ENCODE data around the gene PRKCH. TPM values are rescaled to one million over a fixed set of nuclear protein-coding genes. Genes with fewer than 3 reads are reported as not detected.

Gene PRKCH
- total RNA-seq, 1 donor from 2014 or later: 19.1 TPM

DNA sequence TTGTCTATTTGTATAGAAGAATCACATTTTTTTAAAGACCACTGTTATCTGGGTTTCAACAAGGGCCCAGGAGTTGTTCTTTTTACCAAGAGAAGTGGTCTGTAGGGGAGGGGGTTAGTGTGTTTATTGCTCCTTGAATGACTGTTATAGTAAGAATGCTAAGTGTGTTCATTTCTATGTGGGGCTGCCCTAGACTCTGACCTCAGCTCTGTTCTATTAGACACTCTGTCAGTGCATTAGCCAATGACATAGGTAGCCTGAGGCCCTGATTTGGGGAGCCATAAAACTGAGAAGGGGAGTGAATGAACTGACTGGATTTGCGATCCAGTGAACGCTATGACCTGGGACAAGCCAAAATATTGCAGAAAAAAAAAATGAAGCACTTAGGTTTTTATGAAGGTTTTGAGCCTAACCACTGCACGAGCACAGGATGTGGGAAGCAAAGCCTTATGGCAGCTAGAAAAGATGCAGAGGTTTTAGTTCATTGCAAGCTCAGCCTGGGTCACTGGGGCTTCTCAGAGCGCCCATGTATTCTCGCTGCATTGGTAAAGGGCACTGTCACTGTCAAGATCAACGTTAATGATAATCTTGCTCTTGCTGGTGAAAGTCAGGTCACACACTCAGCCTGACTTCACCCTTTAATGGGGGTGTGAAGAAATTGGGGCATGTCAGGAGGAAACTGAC lies 63.8 kb downstream of the PRKCH start:
- no peak overlapping the region for H3K4me3 Mint-ChIP-seq
- H3K4me1 Mint-ChIP-seq (ENCODE audit: unreplicated experiment): peaks cover 14% of the 10 kb centered on the region
- TF ChIP-seq, protein P1, sequence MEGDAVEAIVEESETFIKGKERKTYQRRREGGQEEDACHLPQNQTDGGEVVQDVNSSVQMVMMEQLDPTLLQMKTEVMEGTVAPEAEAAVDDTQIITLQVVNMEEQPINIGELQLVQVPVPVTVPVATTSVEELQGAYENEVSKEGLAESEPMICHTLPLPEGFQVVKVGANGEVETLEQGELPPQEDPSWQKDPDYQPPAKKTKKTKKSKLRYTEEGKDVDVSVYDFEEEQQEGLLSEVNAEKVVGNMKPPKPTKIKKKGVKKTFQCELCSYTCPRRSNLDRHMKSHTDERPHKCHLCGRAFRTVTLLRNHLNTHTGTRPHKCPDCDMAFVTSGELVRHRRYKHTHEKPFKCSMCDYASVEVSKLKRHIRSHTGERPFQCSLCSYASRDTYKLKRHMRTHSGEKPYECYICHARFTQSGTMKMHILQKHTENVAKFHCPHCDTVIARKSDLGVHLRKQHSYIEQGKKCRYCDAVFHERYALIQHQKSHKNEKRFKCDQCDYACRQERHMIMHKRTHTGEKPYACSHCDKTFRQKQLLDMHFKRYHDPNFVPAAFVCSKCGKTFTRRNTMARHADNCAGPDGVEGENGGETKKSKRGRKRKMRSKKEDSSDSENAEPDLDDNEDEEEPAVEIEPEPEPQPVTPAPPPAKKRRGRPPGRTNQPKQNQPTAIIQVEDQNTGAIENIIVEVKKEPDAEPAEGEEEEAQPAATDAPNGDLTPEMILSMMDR (conservative IDR thresholded peaks at IDR 0.05): no peak
- H3K27me3 Mint-ChIP-seq: no peaks in the 10 kb centered on the region
- no peak for DNase-seq (ENCODE audit: extremely low spot score, unreplicated experiment)
- no peaks in the 10 kb centered on the region for H3K36me3 Mint-ChIP-seq
- H3K27ac Mint-ChIP-seq: no peak overlapping the region
- no peaks in the 10 kb centered on the region for H3K9me3 Mint-ChIP-seq

DNA sequence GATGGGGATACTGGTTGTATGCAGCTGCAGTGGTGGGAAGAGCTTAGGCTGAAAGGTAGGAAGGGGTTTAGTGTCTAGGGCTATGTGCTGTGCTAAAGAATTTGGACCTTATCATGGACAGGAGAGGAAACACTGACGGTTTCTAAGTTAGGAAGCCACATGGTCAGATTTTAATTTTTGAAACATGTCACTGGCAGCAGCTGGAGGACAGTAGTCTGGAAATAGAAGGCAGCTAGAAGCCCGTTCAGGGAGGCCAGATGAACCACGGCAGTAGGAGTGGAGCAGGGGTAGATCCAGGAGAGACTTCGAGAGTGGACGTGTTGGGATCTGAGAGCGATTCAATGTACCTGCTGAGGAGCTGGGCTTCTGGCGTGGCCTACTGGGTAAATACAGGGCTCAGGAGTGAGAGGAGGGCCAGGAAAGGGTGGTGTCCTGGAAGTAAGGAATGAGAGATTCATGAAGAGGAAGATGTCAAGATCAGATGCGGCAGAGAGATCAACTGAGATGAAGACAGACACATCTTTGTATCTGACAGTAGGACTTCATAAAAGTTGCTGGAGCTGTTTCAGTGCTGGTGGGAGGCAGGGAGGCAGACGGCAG lies 64.9 kb downstream of the PRKCH start:
- no peaks in the 10 kb centered on the region for H3K27me3 Mint-ChIP-seq
- no peak overlapping the region for H3K4me3 Mint-ChIP-seq
- H3K36me3 Mint-ChIP-seq: no peaks in the 10 kb centered on the region
- TF ChIP-seq, protein P1 (conservative IDR thresholded peaks at IDR 0.05): no peak
- H3K27ac Mint-ChIP-seq: no peak overlapping the region
- DNase-seq (ENCODE audit: extremely low spot score, unreplicated experiment): no peak
- no peaks in the 10 kb centered on the region for H3K9me3 Mint-ChIP-seq
- H3K4me1 Mint-ChIP-seq (ENCODE audit: unreplicated experiment): peaks cover 7% of the 10 kb centered on the region

DNA sequence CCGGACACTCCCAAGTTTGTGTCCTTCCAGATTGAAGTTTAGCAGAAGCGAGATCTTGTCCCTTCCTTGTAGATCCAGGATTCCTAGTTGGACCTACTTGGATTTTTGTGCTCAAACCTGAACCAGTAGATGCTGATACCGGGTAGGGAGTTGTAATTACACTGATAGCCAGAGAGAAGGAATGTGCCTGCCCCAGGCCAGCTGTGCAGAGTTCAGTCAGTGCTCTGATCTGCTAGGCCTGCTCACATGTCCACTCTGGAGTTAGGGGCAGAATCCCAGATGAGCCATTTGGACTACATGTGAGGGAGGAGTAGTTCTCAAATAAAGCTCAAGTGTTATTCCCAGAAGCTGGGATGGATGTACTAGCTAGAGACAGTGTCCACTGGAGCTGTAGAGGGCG lies 65.7 kb downstream of the PRKCH start:
- Mint-ChIP-seq H3K27me3 (no peaks in the 10 kb centered on the region), H3K9me3 (no peaks in the 10 kb centered on the region), H3K4me1 (ENCODE audit: unreplicated experiment) (peaks cover 7% of the 10 kb centered on the region), H3K4me3 (no peak overlapping the region), H3K36me3 (no peaks in the 10 kb centered on the region), H3K27ac (no peak overlapping the region)
- TF ChIP-seq, protein P1 (conservative IDR thresholded peaks at IDR 0.05): no peak
- DNase-seq (ENCODE audit: extremely low spot score, unreplicated experiment): no peak

DNA sequence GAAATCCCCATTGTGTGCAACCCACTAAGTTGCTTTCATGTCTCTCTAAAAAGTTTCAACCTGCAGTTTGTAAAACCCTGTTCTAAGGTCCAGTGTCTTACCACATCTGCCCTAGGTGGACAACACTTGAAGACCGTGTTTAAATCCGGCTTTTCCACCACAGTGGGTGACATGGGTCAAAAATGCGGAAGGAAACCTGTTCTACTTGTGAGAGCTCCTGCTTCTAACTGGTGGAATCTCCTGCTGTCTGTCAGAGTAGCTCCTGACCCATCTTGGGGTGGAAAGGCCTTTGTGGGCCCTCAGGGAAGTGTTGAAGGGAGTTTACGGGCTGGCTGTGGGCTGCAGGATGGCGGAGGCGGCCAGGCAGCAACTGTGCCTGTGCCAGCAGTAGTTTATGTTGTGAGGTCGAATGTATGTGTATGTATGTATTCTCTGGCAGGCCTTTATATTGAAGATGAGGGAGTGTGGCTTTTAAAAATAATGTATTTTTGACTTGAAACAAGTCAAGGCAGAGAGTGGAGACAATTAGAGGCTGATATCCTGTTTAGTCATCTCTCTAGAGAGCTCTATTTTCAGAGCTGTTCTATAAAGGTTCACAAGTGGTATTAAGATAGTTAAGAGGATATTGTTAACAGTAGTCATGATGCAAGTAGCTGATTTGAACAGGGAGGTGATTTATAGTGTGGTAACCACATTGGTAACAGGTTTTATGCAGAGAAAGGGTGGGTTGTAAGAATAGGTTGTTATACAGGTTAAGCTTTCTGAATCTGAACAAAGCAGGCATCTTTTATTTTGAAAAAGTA lies 67.0 kb downstream of the PRKCH start:
- DNase-seq (ENCODE audit: extremely low spot score, unreplicated experiment): no peak
- H3K9me3 Mint-ChIP-seq: no peaks in the 10 kb centered on the region
- H3K27me3 Mint-ChIP-seq: no peaks in the 10 kb centered on the region
- TF ChIP-seq, protein P1 (conservative IDR thresholded peaks at IDR 0.05): no peak
- H3K27ac Mint-ChIP-seq: no peak overlapping the region
- H3K4me3 Mint-ChIP-seq: peak overlapping the region; percentile 19
- peaks cover 7% of the 10 kb centered on the region for H3K4me1 Mint-ChIP-seq (ENCODE audit: unreplicated experiment)
- no peaks in the 10 kb centered on the region for H3K36me3 Mint-ChIP-seq

DNA sequence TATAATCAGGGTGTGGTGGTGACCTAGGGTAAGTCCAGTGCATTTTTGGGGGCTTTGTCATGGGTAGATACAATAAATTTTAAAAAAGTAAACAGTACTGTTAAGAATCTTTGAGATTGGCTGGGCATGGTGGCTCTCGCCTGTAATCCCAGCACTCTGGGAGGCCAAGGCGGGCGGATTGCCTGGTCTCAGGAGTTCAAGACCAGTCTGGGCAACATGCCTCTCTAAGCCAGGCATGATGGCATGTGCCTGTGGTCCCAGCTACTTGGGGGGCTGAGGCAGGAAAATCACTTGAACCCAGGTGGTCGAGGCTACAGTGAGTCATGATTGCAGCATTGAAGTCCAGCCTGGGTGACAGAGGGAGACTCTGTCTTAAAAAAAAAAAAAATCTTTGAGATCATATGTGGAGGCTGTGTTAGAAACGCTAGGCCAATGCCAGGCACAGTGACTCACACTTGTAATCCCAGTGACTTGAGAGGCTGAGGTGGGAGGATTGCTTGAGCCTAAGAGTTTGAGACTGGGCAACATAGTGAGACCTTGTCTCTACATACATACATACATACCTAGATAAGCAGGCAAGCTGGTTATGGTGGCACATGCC lies 67.7 kb downstream of the PRKCH start:
- TF ChIP-seq, protein P1 (conservative IDR thresholded peaks at IDR 0.05): no peak
- Mint-ChIP-seq H3K9me3 (no peaks in the 10 kb centered on the region), H3K4me3 (peak overlapping the region; percentile 19), H3K36me3 (no peaks in the 10 kb centered on the region), H3K27ac (no peak overlapping the region), H3K27me3 (no peaks in the 10 kb centered on the region), H3K4me1 (ENCODE audit: unreplicated experiment) (peaks cover 7% of the 10 kb centered on the region)
- DNase-seq (ENCODE audit: extremely low spot score, unreplicated experiment): no peak

All from type B pancreatic cell (in vitro differentiated cells).